GM23338 (cell line): ENCODE measurements around the gene BICDL1. TPM values are rescaled to one million over a fixed set of nuclear protein-coding genes. Genes with fewer than 3 reads are reported as not detected.

Source experiments
- ATAC-seq: fragments of 200-7000 bp; cut with Tn5 transposase; 3 replicates; pipeline ENCODE4 v1.9.1; 2020
- DNase-seq: peaks from one replicate; pipeline ENCODE4 v3.0.0-alpha.2; 2015; ENCODE audit warnings: low spot score
- H2AFZ ChIP-seq: fragments of 200-600 bp; sonication (generic); 2 replicates; pipeline ENCODE4 v1.8.0; 2016; ENCODE audit warnings: antibody characterized with exemption, mild to moderate bottlenecking, moderate library complexity
- H3F3A ChIP-seq: fragments of 200-600 bp; sonication (generic); replicated peaks from 2 replicates; pipeline ENCODE4 v1.8.0; 2017; ENCODE audit warnings: antibody characterized with exemption, mixed run types, low read depth
- H3K27ac ChIP-seq: fragments of 200-600 bp; sonication (generic); 2 replicates; pipeline ENCODE4 v1.6.1; 2016; ENCODE audit warnings: low read depth
- H3K27me3 ChIP-seq: fragments of 200-600 bp; sonication (generic); 2 replicates; pipeline ENCODE4 v1.8.0; 2016; ENCODE audit warnings: mild to moderate bottlenecking, mixed run types, moderate library complexity; ENCODE audit not compliant: insufficient read depth
- H3K36me3 ChIP-seq: fragments of 200-600 bp; sonication (generic); 2 replicates; pipeline ENCODE4 v1.8.0; 2016; ENCODE audit warnings: mild to moderate bottlenecking; ENCODE audit not compliant: insufficient read depth
- H3K4me1 ChIP-seq: fragments of 200-600 bp; sonication (generic); 2 replicates; pipeline ENCODE4 v1.8.0; 2016; ENCODE audit warnings: mild to moderate bottlenecking, moderate library complexity; ENCODE audit not compliant: insufficient read depth
- H3K4me2 ChIP-seq: fragments of 200-600 bp; sonication (generic); 2 replicates; pipeline ENCODE4 v1.7.1; 2017; ENCODE audit warnings: mixed run types
- H3K4me3 ChIP-seq: fragments of 200-600 bp; sonication (generic); 2 replicates; pipeline ENCODE4 v1.6.1; 2016; ENCODE audit warnings: mixed run types
- H3K79me2 ChIP-seq: fragments of 200-600 bp; sonication (generic); replicated peaks from 2 replicates; pipeline ENCODE4 v1.8.0; 2017; ENCODE audit warnings: mild to moderate bottlenecking; ENCODE audit not compliant: insufficient read depth
- H3K9me2 ChIP-seq: fragments of 200-600 bp; sonication (generic); 2 replicates; pipeline ENCODE4 v1.8.0; 2017; ENCODE audit not compliant: insufficient read depth
- H4K20me1 ChIP-seq: fragments of 200-600 bp; sonication (generic); replicated peaks from 2 replicates; pipeline ENCODE4 v1.8.0; 2017; ENCODE audit warnings: mild to moderate bottlenecking; ENCODE audit not compliant: insufficient read depth
- H3K27ac Mint-ChIP-seq: 2 replicates; pipeline ENCODE4 v1.8.0; 2020; ENCODE audit warnings: inconsistent platforms, mild to moderate bottlenecking, moderate library complexity, mixed read lengths
- H3K27me3 Mint-ChIP-seq: 3 replicates; pipeline ENCODE4 v1.8.0; 2022; ENCODE audit warnings: low read depth, mild to moderate bottlenecking, moderate library complexity, mixed read lengths, inconsistent platforms; ENCODE audit not compliant: insufficient read depth, poor library complexity
- H3K36me3 Mint-ChIP-seq: 3 replicates; pipeline ENCODE4 v1.8.0; 2021; ENCODE audit warnings: low read depth, mild to moderate bottlenecking, inconsistent platforms, moderate library complexity, mixed read lengths
- H3K4me1 Mint-ChIP-seq: 3 replicates; pipeline ENCODE4 v1.8.0; 2020; ENCODE audit warnings: mild to moderate bottlenecking, inconsistent platforms, mixed read lengths
- H3K4me3 Mint-ChIP-seq: 3 replicates; pipeline ENCODE4 v1.8.0; 2021; ENCODE audit warnings: moderate library complexity, mild to moderate bottlenecking, inconsistent platforms, mixed read lengths
- H3K9me3 Mint-ChIP-seq: 3 replicates; pipeline ENCODE4 v1.8.0; 2020; ENCODE audit warnings: moderate library complexity, mild to moderate bottlenecking, inconsistent platforms, mixed read lengths
- CREB1 ChIP-seq: fragments of 250-450 bp; sonication (Bioruptor Pico); IDR thresholded peaks from 2 replicates; pipeline ENCODE4 v1.5.0; 2020; ENCODE audit warnings: low read depth, mild to moderate bottlenecking, moderate library complexity
- CTCF ChIP-seq, 2 experiments: fragments of 200-600 bp in 1 of 2; sonication (generic) in 1 of 2; conservative IDR thresholded peaks; 2 replicates each; pipeline versions ENCODE4 v1.5.1 to v1.6.1; 2016 to 2017; ENCODE audit warnings: antibody characterized with exemption in 2 of 2, low read depth in 2 of 2, mild to moderate bottlenecking in 2 of 2, moderate library complexity in 1 of 2
- ETS1 ChIP-seq: IDR thresholded peaks from 2 replicates; pipeline ENCODE4 v1.6.1; 2016; ENCODE audit warnings: antibody characterized with exemption
- EZH2 ChIP-seq: fragments of 200-600 bp; sonication (generic); IDR thresholded peaks from one replicate; pipeline ENCODE4 v1.8.0; 2017; ENCODE audit warnings: antibody characterized with exemption, mild to moderate bottlenecking, low read depth; ENCODE audit not compliant: unreplicated experiment
- EZH2phosphoT487 ChIP-seq: fragments of 200-600 bp; sonication (generic); IDR thresholded peaks from one replicate; pipeline ENCODE4 v1.8.1; 2018; ENCODE audit warnings: antibody characterized with exemption; ENCODE audit not compliant: unreplicated experiment
- JUNB ChIP-seq: IDR thresholded peaks from one replicate; pipeline ENCODE4 v1.6.1; 2016; ENCODE audit warnings: antibody characterized with exemption; ENCODE audit not compliant: unreplicated experiment
- NANOG ChIP-seq: IDR thresholded peaks from 2 replicates; pipeline ENCODE4 v1.6.1; 2016; ENCODE audit warnings: antibody characterized with exemption, borderline replicate concordance
- POLR2AphosphoS5 ChIP-seq: IDR thresholded peaks from 2 replicates; pipeline ENCODE4 v1.6.1; 2016; ENCODE audit warnings: antibody characterized with exemption, low read depth
- REST ChIP-seq: IDR thresholded peaks from one replicate; pipeline ENCODE4 v1.6.1; 2018; ENCODE audit warnings: antibody characterized with exemption; ENCODE audit not compliant: unreplicated experiment
- STAT1 ChIP-seq: IDR thresholded peaks from one replicate; pipeline ENCODE4 v1.6.1; 2016; ENCODE audit warnings: antibody characterized with exemption; ENCODE audit not compliant: unreplicated experiment
- ZNF114 ChIP-seq: fragments of 250-450 bp; sonication (Bioruptor Pico); IDR thresholded peaks from 2 replicates; pipeline ENCODE4 v1.5.0; 2020; ENCODE audit warnings: mild to moderate bottlenecking, moderate library complexity
- ZNF331 ChIP-seq: fragments of 250-450 bp; sonication (Bioruptor Pico); IDR thresholded peaks from 2 replicates; pipeline ENCODE4 v1.5.0; 2020; ENCODE audit warnings: low read depth, mild to moderate bottlenecking, moderate library complexity
- ZNF462 ChIP-seq: fragments of 250-450 bp; sonication (Bioruptor Pico); IDR thresholded peaks from 2 replicates; pipeline ENCODE4 v1.5.0; 2020; ENCODE audit warnings: mild to moderate bottlenecking, moderate library complexity
- polyA plus RNA-seq: library from polyadenylated mRNA; unstranded; fragments of >200 nt; fragmentation: Nextera tagmentation; extraction: Ambion mirVana; gene quantifications from 2 replicates; pipeline ENCODE4 v1.2.1, GENCODE V29; 2016
- total RNA-seq: library from RNA; depleted of rRNA; stranded (reverse); fragments of >200 nt; shearing (Covaris generic); gene quantifications from 2 replicates; pipeline ENCODE4 v1.2.3, GENCODE V29; 2014

BICDL1 gene
- total and polyA plus RNA-seq, 2 experiments from 2014 or later: 14.0 to 25.7 TPM

GRCh38 chr12:120139958-120140357 is 150.9 kb downstream of the BICDL1 start:
- H3K27me3 ChIP-seq: no peaks in the 10 kb centered on the region
- no peaks in the 10 kb centered on the region for H3K4me1 ChIP-seq
- Mint-ChIP-seq H3K27me3 (peaks cover 8% of the 10 kb centered on the region), H3K4me3 (no peak overlapping the region), H3K27ac (no peak overlapping the region), H3K9me3 (no peaks in the 10 kb centered on the region), H3K4me1 (no peaks in the 10 kb centered on the region), H3K36me3 (peaks cover 99% of the 10 kb centered on the region)
- H3K9me2 ChIP-seq: no peaks in the 10 kb centered on the region
- H4K20me1 ChIP-seq: peaks cover 5% of the 10 kb centered on the region
- DNase-seq: no peak
- no peak overlapping the region for H2AFZ ChIP-seq
- H3F3A ChIP-seq: peaks cover 5% of the 10 kb centered on the region; the same call in 1 of the 2 replicates
- no peak for ATAC-seq
- TF ChIP-seq NANOG (no peak), EZH2 (no peak), ZNF331 (CRISPR knock-in tag) (no peak), ETS1 (no peak), CREB1 (CRISPR knock-in tag) (no peak), ZNF114 (CRISPR knock-in tag) (no peak), EZH2phosphoT487 (no peak), STAT1 (no peak), POLR2AphosphoS5 (no peak), ZNF462 (CRISPR knock-in tag) (no peak), CTCF (conservative IDR thresholded peaks at IDR 0.05; ENCODE audit: low read depth in 2 of 2) (no peak), REST (no peak), JUNB (no peak)
- H3K4me2 ChIP-seq: no peak overlapping the region
- no peak overlapping the region for H3K27ac ChIP-seq
- H3K36me3 ChIP-seq: peaks cover 77% of the 10 kb centered on the region
- H3K79me2 ChIP-seq: no peaks in the 10 kb centered on the region
- no peak overlapping the region for H3K4me3 ChIP-seq
